Diencephalon (tissue), 1 donor: ENCODE measurements around the gene GTF2A1L. TPM values are rescaled to one million over a fixed set of nuclear protein-coding genes. Genes with fewer than 3 reads are reported as not detected.

ENCODE experiments used
- small RNA-seq: library from RNA; depleted of rRNA; stranded (forward); fragments of <200 nt; gene quantifications from one replicate; pipeline ENCODE3, GENCODE V24; 2014
- total RNA-seq: library from RNA; depleted of rRNA; stranded (reverse); fragments of >200 nt; gene quantifications from one replicate; pipeline ENCODE4 v1.2.3, GENCODE V29; 2014

The GTF2A1L gene
- 0.69 TPM for total RNA-seq

DNA sequence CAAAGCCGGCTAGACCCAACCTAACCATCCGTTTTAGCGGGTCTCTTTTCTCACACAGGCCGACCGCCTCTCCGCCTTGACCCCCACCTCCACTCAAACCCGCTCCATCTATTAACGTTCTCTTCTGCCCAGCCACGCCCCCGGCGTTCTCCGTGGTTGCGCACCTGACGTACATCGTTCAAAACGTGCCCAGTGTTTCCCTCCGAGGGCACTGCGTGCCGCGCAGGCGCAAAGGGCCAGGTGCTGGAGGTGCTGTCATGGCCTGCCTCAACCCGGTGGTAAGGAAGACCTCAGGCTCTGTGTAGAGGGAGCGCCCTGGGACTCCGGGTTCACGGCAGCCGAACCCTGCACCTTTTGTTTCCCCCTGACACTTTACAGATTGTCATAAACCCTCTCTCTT, at the start of gene GTF2A1L:
Gene GTF2A1L, plus strand, starts transcription at position 239 of the 400 bp plus-strand sequence. Its CDS starts 19 bp downstream, at position 258.

Small RNA genes within 50 kb of the gene (small RNA-seq; reads per million reads assigned to genes)
- gene TPT1P11 = not detected

Other genes starting within 250 kb of the GTF2A1L start
- 58.1 TPM for gene PPP1R21, start 177.1 kb upstream of the GTF2A1L start, total RNA-seq
- 7.6 TPM for gene STON1, start 87.7 kb upstream of the GTF2A1L start, total RNA-seq
- gene LHCGR, start 137.9 kb downstream of the GTF2A1L start, total RNA-seq = 0.23 TPM